Measurements from ENCODE around the gene OR52W1.

The OR52W1 gene

DNA sequence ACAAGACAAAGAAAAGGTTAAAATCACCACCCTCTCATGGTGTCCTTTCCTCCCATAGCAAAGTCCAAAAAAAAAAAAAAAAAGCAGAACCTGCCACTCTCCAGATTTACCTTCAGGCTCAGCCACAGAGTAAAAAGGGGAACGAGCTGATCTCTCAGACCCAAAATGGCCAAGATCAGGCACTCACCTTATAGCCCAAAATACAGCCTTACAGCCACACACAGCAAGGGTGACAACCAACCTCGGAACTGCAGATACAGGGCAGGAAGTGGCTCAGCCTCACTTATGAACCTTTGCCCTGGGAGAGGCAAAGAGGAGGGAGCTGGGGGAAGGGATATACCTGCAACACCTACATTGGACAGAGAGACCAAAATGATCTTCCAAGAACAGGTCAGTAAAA is 30.9 kb downstream of the OR52W1 start:
- FAIRE-seq (no peak), DNase-seq (ENCODE audit: insufficient read length, low spot score) (no peak)
- TF ChIP-seq, protein P1, sequence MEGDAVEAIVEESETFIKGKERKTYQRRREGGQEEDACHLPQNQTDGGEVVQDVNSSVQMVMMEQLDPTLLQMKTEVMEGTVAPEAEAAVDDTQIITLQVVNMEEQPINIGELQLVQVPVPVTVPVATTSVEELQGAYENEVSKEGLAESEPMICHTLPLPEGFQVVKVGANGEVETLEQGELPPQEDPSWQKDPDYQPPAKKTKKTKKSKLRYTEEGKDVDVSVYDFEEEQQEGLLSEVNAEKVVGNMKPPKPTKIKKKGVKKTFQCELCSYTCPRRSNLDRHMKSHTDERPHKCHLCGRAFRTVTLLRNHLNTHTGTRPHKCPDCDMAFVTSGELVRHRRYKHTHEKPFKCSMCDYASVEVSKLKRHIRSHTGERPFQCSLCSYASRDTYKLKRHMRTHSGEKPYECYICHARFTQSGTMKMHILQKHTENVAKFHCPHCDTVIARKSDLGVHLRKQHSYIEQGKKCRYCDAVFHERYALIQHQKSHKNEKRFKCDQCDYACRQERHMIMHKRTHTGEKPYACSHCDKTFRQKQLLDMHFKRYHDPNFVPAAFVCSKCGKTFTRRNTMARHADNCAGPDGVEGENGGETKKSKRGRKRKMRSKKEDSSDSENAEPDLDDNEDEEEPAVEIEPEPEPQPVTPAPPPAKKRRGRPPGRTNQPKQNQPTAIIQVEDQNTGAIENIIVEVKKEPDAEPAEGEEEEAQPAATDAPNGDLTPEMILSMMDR (IDR thresholded peaks at IDR 0.05; ENCODE audit: insufficient read depth, missing control alignments), result no peak

DNA sequence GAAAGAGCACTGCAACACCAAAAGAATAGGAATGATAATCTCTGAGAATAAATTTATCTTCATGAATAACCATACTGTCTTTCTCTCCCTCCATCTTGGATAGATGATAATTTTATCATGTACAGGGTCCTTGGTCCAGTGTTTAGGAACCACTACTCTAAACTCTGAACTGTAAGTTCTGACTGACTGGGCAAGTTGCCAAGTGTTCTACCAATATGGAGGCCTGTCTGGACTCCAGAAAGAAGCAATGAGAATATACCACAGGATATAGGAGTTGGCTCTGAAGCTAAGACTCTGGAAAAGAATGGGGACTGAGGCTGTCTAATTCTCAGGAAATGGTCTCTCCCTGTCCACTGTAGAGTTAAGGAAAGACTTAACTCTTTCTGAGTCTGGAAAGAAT is 33.9 kb downstream of the OR52W1 start:
- no peak for FAIRE-seq
- TF ChIP-seq, protein P1 (IDR thresholded peaks at IDR 0.05; ENCODE audit: insufficient read depth, missing control alignments), result no peak

DNA sequence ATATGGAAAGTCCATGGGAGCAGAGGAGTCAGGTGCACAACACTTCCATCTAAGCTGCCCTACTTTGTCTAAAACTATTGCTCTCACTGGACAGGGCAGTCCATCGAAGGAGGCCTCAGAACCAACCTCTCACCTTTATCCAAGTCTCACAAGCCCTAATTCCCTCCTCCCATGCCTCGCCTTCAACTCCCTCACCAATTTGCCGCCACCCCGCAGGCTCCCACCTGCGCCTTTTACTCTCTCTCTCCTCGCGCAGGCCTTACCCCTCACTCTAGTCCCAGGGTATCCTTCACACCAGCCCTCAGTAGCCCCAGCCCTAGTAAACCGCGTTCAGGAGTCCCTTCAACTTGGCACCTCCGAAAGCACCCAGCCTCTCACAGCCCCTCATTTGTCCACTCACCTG is 35.0 kb downstream of the OR52W1 start:
- FAIRE-seq (no peak), DNase-seq (ENCODE audit: insufficient read length, low spot score) (no peak)
- TF ChIP-seq, protein P1 (IDR thresholded peaks at IDR 0.05; ENCODE audit: insufficient read depth, missing control alignments), result no peak

More for the DNA sequence above, 33.9 kb downstream of the OR52W1 start:
- no peak for DNase-seq (ENCODE audit: insufficient read length, low spot score)

DNA sequence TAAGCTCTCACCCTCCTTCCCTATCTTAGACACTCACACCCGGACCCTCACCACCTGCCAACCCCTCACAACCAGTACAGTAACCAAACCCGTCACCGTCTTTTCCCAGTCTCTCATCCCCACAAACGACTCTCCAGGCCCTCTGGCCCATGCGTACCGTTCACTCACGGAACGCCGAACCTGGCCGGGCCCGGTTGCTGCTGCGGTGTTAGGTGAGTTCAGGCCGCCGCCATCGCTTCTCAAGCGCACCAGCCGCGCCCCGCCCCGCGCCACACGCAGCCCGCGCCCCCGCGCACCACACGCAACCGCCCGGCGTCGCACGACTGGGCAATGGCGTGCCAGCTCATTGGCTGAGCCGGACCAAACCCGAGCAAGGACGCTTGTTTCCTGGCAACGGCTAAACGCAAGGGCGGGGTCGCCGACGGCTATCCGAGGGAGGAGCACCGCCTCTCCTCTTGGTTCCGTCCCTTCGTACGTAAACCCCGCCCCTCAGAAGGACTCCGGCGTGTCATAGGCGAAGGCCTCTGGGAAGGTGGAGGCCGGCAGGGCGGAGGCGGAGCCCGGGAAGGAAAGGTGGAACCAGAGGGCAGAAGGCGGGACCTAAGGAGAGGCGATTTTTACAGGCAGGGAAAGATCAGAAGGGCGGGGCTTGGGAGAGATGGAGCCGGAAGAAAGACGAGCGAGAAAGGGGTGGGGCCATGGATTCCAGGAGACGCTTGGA is 35.5 kb downstream of the OR52W1 start, which contains the start of gene FHIP1B:
Gene FHIP1B (minus strand): TSS at position 250 of the 721 bp plus-strand sequence. CDS start 10,120 bp downstream, outside the sequence.
- FAIRE-seq (no peak), DNase-seq (ENCODE audit: insufficient read length, low spot score) (no peak)
- TF ChIP-seq, protein P1 (IDR thresholded peaks at IDR 0.05; ENCODE audit: insufficient read depth, missing control alignments), result no peak

DNA sequence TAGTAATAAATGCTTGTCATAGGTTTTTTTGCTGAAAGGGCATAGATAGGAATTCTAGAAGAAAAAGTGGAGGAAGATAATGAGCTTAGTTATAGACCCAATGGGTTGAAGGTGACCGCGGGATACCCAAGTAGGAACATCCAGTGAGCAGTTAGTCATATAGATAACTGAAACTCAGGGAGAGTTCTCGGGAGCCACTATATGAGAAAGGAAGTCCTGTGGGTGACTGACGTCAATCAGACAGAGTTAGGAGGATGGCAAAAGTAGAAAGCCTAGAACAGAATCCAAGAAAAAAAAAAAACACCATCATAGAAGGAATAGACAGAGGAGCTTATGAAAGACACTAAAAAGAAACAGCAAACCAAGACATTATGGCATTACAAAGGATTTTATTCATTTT is 38.2 kb downstream of the OR52W1 start:
- TF ChIP-seq, protein P1 (IDR thresholded peaks at IDR 0.05; ENCODE audit: insufficient read depth, missing control alignments), result no peak

DNA sequence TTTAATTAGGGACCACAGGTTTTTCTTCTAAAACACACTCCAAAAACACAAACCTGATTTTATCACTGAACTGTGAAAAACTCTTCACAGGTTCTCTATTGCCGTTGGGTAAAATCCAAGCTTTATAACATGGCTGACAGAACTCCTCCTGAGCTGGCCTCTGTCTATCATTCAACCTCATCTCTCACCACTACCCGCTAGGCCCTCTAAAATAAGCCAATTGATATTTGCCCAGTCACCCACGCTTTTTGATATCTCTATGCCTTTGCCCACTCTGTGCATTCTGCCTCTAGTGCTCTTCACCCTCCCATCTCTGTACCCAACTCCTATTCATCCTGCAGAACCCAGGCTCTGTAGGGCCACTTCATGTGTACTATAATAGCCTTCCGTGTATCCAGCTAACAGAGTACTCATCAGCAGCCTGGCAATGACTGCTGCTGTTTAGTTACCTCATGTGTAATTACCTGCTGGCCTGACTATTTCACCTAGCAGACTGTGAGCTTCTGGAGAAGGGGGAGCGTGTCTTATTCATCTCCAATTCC is 38.8 kb downstream of the OR52W1 start:
- DNase-seq (ENCODE audit: insufficient read length, low spot score) (no peak), FAIRE-seq (no peak)
- TF ChIP-seq, protein P1 (IDR thresholded peaks at IDR 0.05; ENCODE audit: insufficient read depth, missing control alignments), result no peak

More for the DNA sequence above, 38.2 kb downstream of the OR52W1 start:
- DNase-seq (ENCODE audit: insufficient read length, low spot score) (no peak), FAIRE-seq (no peak)

DNA sequence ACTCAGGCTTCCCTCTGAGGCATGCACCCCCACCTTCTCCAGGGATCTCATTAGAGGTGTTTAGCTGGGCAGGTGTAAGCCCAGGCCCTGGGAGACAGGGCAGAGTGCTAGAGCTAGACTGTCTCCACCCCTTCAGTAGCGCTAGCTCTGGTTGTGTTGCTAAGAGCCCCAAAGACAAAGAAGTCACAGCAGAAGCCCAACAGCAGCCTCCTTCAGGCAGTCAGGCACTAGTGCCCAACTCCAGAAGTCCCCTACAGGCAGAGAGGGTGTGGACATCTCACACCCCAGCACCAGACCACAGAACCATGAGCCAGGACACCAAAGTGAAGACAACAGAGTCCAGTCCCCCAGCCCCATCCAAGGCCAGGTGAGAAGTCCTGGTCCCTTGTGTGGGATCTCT is 39.9 kb downstream of the OR52W1 start, which contains the start of gene CNGA4:
Gene CNGA4 (plus strand): TSS at position 188 of the 400 bp plus-strand sequence. CDS start 118 bp downstream, at position 306.
- DNase-seq (ENCODE audit: insufficient read length, low spot score) (no peak), FAIRE-seq (no peak)
- TF ChIP-seq, protein P1 (IDR thresholded peaks at IDR 0.05; ENCODE audit: insufficient read depth, missing control alignments), result no peak
